Stimulated activated CD4-positive, alpha-beta T cell treated with anti-CD3 and anti-CD28 coated beads, Interleukin-1b, Interleukin-23, amount 100 ng/mL, for 1 hour (primary cell): ENCODE data around the gene SUN1.
"Not testable (repeated sequence)": the region's sequence is repeated elsewhere in the genome, so short reads cannot be mapped to it uniquely, and the experiment has no call there.

Source experiments
- DNase-seq, 2 donors: peaks; one replicate each; pipeline ENCODE4 v3.0.0-alpha.2; 2020; ENCODE audit warnings: low read depth in 2 of 2

The SUN1 gene

DNA sequence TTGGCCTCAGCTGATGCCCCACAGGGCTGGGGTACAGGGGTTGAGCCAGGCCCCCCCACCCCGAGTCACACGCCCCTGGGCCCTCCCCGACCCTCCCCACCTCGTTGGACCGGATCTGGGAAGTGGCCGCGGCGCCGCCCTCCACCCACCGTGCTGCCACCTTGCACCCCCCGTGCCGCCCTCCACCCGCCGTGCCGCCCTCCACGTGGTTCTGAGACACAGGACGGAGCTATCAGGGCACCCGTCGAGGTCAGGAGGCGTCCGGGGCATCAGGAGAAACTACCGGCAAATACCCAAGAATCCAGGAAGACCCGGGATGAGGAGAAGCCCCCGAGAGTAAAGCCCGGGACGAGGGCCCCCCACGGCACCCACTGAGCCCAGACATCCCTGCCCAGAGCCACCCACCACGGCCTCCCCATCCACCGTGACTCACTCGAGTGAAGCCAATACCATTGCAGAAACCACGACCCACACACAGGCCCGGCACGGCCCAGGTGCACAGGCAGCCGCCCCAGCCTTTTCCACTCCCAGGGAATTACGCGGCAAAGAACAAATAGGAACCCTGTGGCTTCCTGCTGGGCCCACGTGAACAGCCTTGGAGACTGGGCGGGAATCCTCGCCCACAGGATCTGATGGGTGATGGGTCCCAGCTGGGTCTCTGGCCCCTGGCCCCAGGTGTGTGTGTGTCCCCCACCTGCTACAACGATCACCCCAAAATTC is 88.2 kb downstream of the SUN1 start:
- no peak for DNase-seq

DNA sequence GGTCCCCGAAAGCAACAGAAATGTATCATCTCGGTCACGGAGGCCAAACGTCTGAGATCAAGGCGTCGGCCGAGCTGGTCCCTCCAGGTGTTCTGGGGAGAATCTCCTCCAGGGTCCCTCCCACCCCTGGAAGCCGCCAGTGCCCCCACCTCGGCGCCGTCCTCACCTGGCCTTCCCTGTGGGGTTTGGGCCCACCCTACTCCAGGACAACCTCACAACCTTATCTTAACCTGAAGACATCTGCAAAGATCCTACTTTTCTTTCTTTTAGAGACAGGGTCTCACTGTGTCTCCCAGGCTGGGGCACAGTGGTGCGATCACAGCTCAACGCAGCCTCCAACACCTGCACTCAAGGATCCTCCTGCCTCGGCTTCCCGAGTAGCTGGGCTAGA is 88.8 kb downstream of the SUN1 start:
- DNase-seq, result no peak

DNA sequence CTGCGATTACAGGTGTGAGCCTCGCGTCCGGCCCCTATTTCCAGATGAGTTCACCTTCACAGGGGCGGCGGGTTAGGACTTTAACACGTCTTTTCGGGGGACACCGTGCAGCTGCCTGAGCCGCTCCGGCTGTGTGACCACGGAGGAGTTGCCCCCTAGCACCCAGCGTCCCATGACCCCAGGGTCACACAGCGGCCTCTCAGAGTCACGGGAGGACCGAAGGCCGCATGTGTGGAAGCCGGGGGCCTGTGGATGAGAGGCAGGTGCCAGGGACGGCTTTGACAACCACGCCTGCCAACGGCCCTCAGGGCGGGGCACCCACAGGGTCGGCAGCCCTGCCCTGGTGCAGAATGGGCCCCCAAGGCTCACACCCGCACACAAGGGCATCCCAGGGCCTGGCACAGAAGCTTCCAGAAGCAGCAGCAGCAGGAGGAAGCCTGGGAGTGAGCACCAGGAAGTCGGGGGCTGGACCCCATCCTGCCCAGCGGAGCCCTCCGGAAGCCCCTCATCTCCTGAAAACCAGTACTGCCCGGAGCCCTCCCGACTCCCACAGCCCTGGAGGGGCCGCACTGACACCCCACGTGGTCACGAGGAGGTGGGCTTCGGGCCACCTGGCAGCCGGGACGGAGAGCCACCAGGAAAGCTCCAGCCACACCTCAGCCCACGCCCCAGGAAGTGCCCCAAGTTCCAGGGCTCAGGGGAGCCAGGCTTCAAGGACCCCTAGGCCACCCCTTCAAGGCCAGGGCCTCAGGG is 89.5 kb downstream of the SUN1 start:
- no peak for DNase-seq

DNA sequence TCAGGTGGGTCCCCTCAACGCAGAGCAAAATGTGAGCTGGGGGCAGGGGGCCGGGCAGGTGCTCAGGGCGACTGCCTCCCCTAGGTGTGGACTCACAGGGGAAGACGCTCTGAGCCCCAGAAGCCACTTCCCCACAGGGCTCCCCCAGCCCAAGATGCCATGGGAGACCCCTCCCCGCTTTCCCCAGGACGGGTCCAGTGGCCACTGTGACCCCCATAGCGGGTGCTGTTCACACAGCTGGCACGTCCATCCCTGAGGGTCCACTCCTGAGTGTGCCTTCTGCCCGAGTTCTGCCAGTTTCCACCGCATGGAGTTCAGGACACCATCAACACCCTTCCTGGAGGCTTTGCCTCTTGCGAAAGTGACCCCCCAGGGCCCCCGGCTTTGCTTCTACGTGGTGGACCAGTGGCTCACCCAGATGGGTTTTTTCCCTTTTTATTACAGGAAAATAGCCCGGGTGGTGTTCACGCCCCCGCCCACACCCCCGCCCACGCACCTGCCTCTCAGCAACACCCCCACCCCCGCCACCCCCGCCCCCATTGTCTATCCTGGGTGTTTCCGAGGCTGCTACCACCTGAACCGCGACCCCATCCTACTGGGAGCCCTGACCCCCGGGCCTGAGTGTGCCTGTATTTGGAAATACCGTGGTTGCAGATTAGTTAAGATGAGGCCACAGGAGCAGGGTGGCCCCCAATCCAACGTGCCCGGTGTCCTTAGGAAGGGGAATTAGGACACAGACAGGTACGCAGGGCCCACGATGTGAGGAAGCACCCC is 90.2 kb downstream of the SUN1 start:
- peak in 1 of 2 donors; percentile 35 for DNase-seq

DNA sequence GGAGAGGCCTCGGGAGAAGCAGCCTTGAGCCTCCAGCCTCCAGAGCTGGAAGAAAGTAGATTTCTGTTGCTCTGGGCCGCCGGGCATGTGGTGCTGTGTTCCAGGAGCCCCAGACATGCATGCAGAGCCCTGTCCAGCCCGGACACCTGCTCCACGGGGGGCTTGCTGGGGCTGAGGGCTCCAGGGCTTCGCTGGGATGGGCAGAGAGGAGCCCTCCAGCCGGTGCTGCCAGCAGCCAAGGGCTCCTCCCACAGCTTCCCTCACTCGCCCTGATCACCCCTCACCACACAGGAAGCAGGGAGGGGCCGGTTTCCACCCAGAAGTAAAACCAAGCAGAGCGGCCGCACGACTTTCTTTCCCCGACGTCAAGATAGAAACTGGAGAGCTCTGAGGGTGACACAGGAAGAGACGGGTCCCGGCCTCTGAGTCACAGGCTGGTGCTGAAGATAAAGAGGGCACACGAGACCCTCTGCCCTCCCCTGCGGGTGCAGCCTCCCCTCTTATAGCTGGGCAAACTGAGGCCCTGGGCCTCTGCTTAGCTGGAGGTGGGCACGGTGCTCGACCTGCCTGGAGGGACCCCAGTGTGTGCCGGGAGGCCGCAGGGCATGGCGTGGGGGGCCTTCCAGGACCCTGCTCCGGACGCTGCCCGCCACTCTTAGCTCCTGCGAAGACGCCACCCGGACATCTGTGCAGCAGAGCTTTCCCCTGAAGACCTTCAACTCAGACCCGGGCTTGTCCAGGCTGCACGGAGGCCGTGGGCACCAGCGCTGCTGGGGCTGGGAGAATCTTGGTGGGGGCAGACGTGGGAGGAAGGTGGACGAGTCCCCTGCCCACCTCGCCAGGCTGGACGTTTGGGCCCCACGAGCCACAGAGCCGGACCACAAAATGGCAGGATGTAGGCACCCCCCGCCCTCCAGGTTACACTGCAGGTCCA is 91.1 kb downstream of the SUN1 start:
- peak; percentile 68 to 82 for DNase-seq

DNA sequence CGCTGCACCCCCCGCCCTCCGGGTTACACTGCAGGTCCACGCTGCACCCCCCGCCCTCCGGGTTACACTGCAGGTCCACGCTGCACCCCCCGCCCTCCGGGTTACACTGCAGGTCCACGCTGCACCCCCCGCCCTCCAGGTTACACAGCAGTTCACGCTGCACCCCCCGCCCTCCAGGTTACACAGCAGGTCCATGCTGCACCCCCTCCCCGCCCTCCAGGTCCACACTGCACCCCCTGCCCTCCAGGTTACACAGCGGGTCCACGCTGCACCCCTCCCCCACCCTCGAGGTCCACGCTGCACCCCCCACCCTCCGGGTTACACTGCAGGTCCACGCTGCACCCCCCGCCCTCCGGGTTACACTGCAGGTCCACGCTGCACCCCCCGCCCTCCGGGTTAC is 91.8 kb downstream of the SUN1 start:
- not testable (repeated sequence) for DNase-seq
